Neutrophil (primary cell): ENCODE data around the gene MYH9.
"Not testable (repeated sequence)": the region's sequence is repeated elsewhere in the genome, so short reads cannot be mapped to it uniquely, and the experiment has no call there.

Experiments used
- H3K27ac ChIP-seq: fragments of 200-600 bp; sonication (generic); 2 replicates; pipeline ENCODE4 v1.5.1; 2016; ENCODE audit warnings: mild to moderate bottlenecking, moderate library complexity
- H3K27me3 ChIP-seq: fragments of 200-600 bp; sonication (generic); 2 replicates; pipeline ENCODE4 v1.6.0; 2016; ENCODE audit warnings: mild to moderate bottlenecking
- H3K36me3 ChIP-seq: fragments of 200-600 bp; sonication (generic); 2 replicates; pipeline ENCODE4 v1.5.1; 2017
- H3K4me1 ChIP-seq, 2 experiments: fragments of 200-600 bp in 1 of 2; sonication (generic) in 1 of 2; 1 replicate in 1 of 2; 2 replicates in 1 of 2; pipeline versions ENCODE4 v1.5.1 to v1.6.1; 2013 to 2016; ENCODE audit warnings: low read depth in 1 of 2, low read length in 1 of 2, mild to moderate bottlenecking in 1 of 2, moderate library complexity in 1 of 2; ENCODE audit not compliant: control insufficient read depth in 1 of 2, insufficient read depth in 1 of 2
- H3K4me3 ChIP-seq, 2 experiments: fragments of 200-600 bp in 1 of 2; sonication (generic) in 1 of 2; 1 replicate in 1 of 2; 2 replicates in 1 of 2; pipeline ENCODE4 v1.5.1; 2013 to 2016; ENCODE audit warnings: low read depth in 1 of 2, low read length in 1 of 2, mild to moderate bottlenecking in 1 of 2, moderate library complexity in 1 of 2
- H3K9me3 ChIP-seq: fragments of 200-600 bp; sonication (generic); 2 replicates; pipeline ENCODE4 v1.5.1; 2016
- TF ChIP-seq, protein P1 (sequence below): fragments of 200-600 bp; sonication (generic); IDR thresholded peaks from 2 replicates; pipeline ENCODE4 v1.5.1; 2016; ENCODE audit warnings: antibody characterized with exemption

Gene MYH9

DNA sequence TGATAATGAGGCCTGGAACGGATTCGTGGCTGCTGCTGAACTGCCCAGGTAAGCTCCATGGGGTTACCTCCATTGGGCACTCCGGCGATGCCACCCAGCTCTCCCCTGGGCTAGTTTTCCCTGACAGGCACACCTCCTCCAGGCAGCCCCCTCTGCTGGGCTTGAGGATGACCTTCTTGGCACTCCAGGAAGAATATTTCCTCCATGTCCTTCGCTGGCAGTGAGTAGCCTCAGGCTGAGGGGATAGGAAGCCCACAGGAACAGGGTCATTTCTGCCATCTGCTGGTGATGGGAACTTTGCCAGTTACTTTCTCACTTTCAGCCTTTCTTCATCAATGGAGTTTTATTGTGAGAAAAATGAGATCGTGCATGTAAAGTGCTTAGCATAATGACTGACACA is 126.1 kb downstream of the MYH9 start:
- H3K36me3 ChIP-seq: peaks cover 20% of the 10 kb centered on the region
- not testable (repeated sequence) for H3K9me3 ChIP-seq, H3K27ac ChIP-seq, H3K27me3 ChIP-seq, H3K4me3 ChIP-seq
- H3K4me1 ChIP-seq: peaks cover 17 to 24% of the 10 kb centered on the region in 2 experiments

DNA sequence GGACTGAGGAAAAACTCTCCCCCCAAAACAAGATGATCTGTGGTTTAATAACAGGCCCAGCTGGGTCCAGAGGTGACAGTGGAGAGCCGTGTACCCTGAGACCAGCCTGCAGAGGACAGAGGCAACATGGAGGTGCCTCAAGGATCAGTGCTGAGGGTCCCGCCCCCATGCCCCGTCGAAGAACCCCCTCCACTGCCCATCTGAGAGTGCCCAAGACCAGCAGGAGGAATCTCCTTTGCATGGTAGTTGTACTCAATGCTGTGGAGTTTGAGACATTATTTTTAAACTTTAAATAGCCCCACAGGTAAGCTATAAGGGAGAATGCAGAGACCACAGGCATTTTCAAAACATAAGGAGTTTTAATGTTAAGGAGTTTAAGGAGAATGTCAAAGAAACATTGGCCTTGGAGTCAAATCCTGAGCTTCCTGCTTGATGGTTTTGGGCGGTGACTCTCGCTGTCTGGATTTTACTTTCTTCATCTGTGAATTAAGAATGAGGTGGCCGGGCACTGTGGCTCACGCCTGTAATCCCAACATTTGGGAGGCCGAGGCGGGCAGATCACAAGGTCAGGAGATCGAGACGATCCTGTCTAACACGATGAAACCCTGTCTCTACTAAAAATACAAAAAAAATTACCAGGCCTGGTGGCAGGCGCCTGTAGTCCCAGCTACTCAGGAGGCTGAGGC is 128.0 kb downstream of the MYH9 start:
- Histone ChIP-seq H3K27ac (peak overlapping the region; percentile 63), H3K36me3 (peaks cover 12% of the 10 kb centered on the region), H3K4me1 (peaks cover 17 to 24% of the 10 kb centered on the region in 2 experiments), H3K4me3 (no peak overlapping the region), H3K27me3 (no peaks in the 10 kb centered on the region), H3K9me3 (no peaks in the 10 kb centered on the region)
- TF ChIP-seq, protein P1, sequence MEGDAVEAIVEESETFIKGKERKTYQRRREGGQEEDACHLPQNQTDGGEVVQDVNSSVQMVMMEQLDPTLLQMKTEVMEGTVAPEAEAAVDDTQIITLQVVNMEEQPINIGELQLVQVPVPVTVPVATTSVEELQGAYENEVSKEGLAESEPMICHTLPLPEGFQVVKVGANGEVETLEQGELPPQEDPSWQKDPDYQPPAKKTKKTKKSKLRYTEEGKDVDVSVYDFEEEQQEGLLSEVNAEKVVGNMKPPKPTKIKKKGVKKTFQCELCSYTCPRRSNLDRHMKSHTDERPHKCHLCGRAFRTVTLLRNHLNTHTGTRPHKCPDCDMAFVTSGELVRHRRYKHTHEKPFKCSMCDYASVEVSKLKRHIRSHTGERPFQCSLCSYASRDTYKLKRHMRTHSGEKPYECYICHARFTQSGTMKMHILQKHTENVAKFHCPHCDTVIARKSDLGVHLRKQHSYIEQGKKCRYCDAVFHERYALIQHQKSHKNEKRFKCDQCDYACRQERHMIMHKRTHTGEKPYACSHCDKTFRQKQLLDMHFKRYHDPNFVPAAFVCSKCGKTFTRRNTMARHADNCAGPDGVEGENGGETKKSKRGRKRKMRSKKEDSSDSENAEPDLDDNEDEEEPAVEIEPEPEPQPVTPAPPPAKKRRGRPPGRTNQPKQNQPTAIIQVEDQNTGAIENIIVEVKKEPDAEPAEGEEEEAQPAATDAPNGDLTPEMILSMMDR: no peak

DNA sequence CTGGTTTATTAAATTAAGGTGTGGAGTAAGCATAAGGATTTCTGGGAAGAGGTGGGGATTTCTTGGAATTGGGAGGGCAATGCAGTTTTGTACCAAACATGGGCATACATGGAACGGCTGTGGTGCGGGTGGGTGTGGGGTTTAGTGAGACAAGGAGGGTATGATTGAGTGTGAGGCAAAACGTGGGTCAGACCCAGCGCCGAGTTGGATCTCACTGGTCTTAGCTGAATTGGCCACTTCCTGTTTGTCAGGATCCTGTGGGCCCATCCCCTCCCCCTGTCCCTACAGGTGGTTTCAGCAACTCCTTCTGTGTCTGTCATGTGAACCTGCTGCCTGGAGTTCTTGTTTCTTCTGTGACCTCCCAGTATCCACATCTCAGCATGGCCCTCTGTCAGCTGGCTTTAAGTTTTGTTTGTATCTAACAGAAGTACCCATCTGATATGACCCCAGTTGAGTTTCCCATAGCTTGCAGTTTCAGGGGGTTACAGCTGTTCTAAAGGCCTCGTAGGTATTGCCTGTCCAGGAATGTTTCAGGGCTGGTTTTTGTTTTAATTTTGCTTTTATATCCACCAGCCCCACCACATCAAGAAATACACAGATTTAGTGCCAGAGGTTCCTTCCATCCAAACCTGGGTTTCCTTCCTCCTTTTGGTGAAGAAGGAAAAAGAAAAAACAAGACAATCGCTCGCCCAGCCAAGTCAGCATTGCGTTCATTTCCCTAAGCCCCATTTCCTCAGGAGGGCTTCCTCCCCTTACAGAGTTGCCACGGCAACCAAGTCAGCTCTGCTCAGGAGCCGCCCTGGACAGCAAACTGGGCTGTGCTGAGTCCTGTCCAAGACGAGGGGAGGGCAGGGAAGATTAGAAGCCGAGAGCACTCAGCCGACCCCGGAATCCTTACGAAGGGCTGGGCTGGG is 128.8 kb downstream of the MYH9 start:
- Histone ChIP-seq H3K4me1 (peaks cover 17 to 26% of the 10 kb centered on the region in 2 experiments), H3K9me3 (no peaks in the 10 kb centered on the region), H3K4me3 (no peak overlapping the region), H3K36me3 (peaks cover 12% of the 10 kb centered on the region), H3K27me3 (no peaks in the 10 kb centered on the region), H3K27ac (peak overlapping the region; percentile 63)
- TF ChIP-seq, protein P1: no peak

DNA sequence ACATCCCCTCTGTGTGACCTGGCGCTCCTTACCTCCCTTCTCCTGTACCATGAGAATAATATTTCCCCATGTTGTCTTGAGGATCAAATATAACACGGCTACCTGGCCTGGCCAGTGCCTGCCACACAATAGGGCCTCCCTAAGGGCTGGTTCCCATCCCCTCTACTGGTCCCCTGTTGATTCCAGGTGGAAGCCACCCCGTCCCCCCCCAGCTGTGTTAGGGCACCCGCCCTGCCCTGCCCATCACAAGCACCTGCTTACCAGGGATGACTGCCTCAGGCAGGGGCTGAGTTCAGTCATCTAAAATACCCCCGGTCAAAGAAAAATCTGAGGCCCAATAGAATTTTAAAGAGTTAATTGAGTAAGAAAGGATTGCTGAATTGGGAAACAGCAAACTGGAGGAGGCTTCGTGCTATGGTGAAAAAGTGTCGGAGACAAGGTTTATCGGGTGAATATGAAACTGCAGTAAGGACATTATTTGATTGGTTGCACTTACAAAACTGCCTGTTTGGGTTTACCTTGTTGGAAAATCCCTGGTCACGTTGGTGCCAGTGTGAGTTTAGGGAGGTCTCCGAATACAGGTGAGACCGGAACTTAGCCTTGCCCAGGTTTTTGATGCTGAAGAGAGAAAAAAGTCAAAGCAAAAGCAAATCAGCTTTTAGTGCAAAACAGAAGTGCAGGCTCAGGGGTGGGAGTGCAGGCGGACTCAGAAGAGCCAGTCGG is 129.7 kb downstream of the MYH9 start:
- Histone ChIP-seq H3K36me3 (peaks cover 12% of the 10 kb centered on the region), H3K4me3 (no peak overlapping the region), H3K27me3 (no peaks in the 10 kb centered on the region), H3K9me3 (no peaks in the 10 kb centered on the region), H3K27ac (peak overlapping the region; percentile 63), H3K4me1 (peaks cover 20 to 27% of the 10 kb centered on the region in 2 experiments)
- TF ChIP-seq, protein P1: no peak

DNA sequence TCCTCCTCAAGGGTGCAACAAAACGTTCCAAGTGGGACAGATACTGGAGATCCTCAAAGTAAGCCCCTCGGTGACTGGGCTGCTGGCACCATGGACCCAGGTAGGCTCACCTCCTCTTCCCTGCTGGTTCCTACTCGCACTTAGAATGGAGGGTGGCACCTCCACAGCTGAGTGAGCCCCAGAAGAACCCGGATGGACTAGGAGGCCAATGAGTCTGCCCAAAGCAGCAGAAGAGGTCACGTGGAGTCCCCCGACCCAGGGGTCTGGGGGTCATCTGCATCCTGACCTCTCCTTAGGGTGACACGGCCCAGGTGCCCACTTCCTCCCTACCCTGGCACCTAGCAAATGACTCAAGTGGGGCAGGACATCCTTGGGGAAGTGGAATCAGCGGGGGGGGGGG is 130.5 kb downstream of the MYH9 start:
- Histone ChIP-seq H3K27me3 (no peaks in the 10 kb centered on the region), H3K9me3 (no peaks in the 10 kb centered on the region), H3K4me1 (peaks cover 27 to 35% of the 10 kb centered on the region in 2 experiments), H3K4me3 (no peak overlapping the region), H3K27ac (no peak overlapping the region), H3K36me3 (peaks cover 12% of the 10 kb centered on the region)
- TF ChIP-seq, protein P1: no peak
